ENCODE measurements around the gene NQO1. TPM values are rescaled to one million over a fixed set of nuclear protein-coding genes. Genes with fewer than 3 reads are reported as not detected.

Gene NQO1
- polyA plus RNA-seq, 1 experiment: 731 TPM

GRCh38 chr16:69662901-69663300, 63.5 kb downstream of the NQO1 start:
- H3K36me3 ChIP-seq (ENCODE audit: control insufficient read depth, insufficient read depth, low read length): peaks cover 9% of the 10 kb centered on the region
- POLR2A ChIA-PET: no interaction called here

GRCh38 chr16:69660166-69660565, 66.2 kb downstream of the NQO1 start:
- Histone ChIP-seq H3K4me3 (ENCODE audit: low read depth, low read length) (no peak overlapping the region), H3K27me3 (ENCODE audit: control insufficient read depth, insufficient read depth, low read length) (no peaks in the 10 kb centered on the region), H3K36me3 (ENCODE audit: control insufficient read depth, insufficient read depth, low read length) (peaks cover 12% of the 10 kb centered on the region)
- CTCF ChIA-PET: interaction anchor here (0.6 kb wide), 1 partner anchor 62 kb away, joined by 3 read pairs; no protein-coding TSS in a partner anchor
- DNase-seq (ENCODE audit: low read depth): no peak
- no peak for TF ChIP-seq CTCF (IDR thresholded peaks at IDR 0.05; ENCODE audit: insufficient read depth, low read depth, low read length)
- POLR2A ChIA-PET: no interaction called here

More at GRCh38 chr16:69662901-69663300, 63.5 kb downstream of the NQO1 start:
- no peaks in the 10 kb centered on the region for H3K27me3 ChIP-seq (ENCODE audit: control insufficient read depth, insufficient read depth, low read length)
- no peak overlapping the region for H3K4me3 ChIP-seq (ENCODE audit: low read depth, low read length)
- CTCF ChIA-PET: no interaction called here
- DNase-seq (ENCODE audit: low read depth): no peak
- TF ChIP-seq CTCF (IDR thresholded peaks at IDR 0.05; ENCODE audit: insufficient read depth, low read depth, low read length): no peak

Other genes starting within 250 kb of the NQO1 start
- gene NFAT5, start 160.6 kb downstream of the NQO1 start, polyA plus RNA-seq (2011; rRNA removed): 29.6 and 40.8 TPM in 2 replicates
- gene NOB1, start 28.4 kb upstream of the NQO1 start, polyA plus RNA-seq (2011; rRNA removed): 64.3 and 73.1 TPM in 2 replicates
- 9.4 and 16.8 TPM in 2 replicates for gene WWP2, start 35.8 kb upstream of the NQO1 start, polyA plus RNA-seq (2011; rRNA removed)
- gene CLEC18A, start 224.8 kb upstream of the NQO1 start, polyA plus RNA-seq (2011; rRNA removed): 0.04 and 0.07 TPM in 2 replicates